SK-N-SH treated with all-trans-retinoic acid at 6 μM for 48 hours (cell line): ENCODE measurements around the gene KCNG2.

ENCODE experiments used
- ATAC-seq: fragments of 200-7000 bp; cut with Tn5 transposase; 3 replicates; pipeline ENCODE4 v1.9.1; 2020; ENCODE audit warnings: mild to moderate bottlenecking, moderate library complexity
- ARNTL ChIP-seq: fragments of 450-650 bp; formaldehyde crosslinking; IDR thresholded peaks from 2 replicates; pipeline ENCODE4 v1.5.0; 2020; ENCODE audit warnings: low read depth, mild to moderate bottlenecking, moderate library complexity, borderline replicate concordance
- CSDC2 ChIP-seq: fragments of 250-450 bp; sonication (Bioruptor Pico); IDR thresholded peaks from 2 replicates; pipeline ENCODE4 v1.5.0; 2020; ENCODE audit warnings: mild to moderate bottlenecking, moderate library complexity
- CSRNP3 ChIP-seq: fragments of 250-450 bp; sonication (Bioruptor Pico); IDR thresholded peaks from 2 replicates; pipeline ENCODE4 v1.5.1; 2021; ENCODE audit warnings: mild to moderate bottlenecking, moderate library complexity
- ESRRG ChIP-seq: fragments of 250-450 bp; sonication (Bioruptor Pico); IDR thresholded peaks from 2 replicates; pipeline ENCODE4 v1.6.1; 2021; ENCODE audit warnings: mild to moderate bottlenecking
- GLIS3 ChIP-seq: fragments of 250-450 bp; sonication (Bioruptor Pico); IDR thresholded peaks from 2 replicates; pipeline ENCODE4 v1.5.0; 2020; ENCODE audit warnings: mild to moderate bottlenecking, moderate library complexity
- ISL1 ChIP-seq: fragments of 250-450 bp; sonication (Bioruptor Pico); IDR thresholded peaks from 2 replicates; pipeline ENCODE4 v2.1.2; 2022; ENCODE audit warnings: mild to moderate bottlenecking, moderate library complexity
- OSR1 ChIP-seq: fragments of 250-450 bp; sonication (Bioruptor Pico); IDR thresholded peaks from 2 replicates; pipeline ENCODE4 v1.8.0; 2022; ENCODE audit warnings: moderate library complexity, mild to moderate bottlenecking, inconsistent platforms
- PATZ1 ChIP-seq: fragments of 250-450 bp; sonication (Bioruptor Pico); IDR thresholded peaks from 2 replicates; pipeline ENCODE4 v1.8.0; 2020; ENCODE audit warnings: mild to moderate bottlenecking, moderate library complexity, borderline replicate concordance
- POU6F1 ChIP-seq: fragments of 250-450 bp; sonication (Bioruptor Pico); IDR thresholded peaks from 2 replicates; pipeline ENCODE4 v1.8.0; 2021; ENCODE audit warnings: low read depth, mild to moderate bottlenecking, moderate library complexity, borderline replicate concordance
- PPARA ChIP-seq: fragments of 250-450 bp; sonication (Bioruptor Pico); IDR thresholded peaks from 2 replicates; pipeline ENCODE4 v1.5.0; 2020; ENCODE audit warnings: mild to moderate bottlenecking, borderline replicate concordance
- RARB ChIP-seq: fragments of 250-450 bp; sonication (Bioruptor Pico); IDR thresholded peaks from 2 replicates; pipeline ENCODE4 v1.8.0; 2021; ENCODE audit warnings: mild to moderate bottlenecking, moderate library complexity
- SNAI2 ChIP-seq: fragments of 250-450 bp; sonication (Bioruptor Pico); IDR thresholded peaks from 2 replicates; pipeline ENCODE4 v1.5.0; 2020; ENCODE audit warnings: mild to moderate bottlenecking, moderate library complexity
- TCF4 ChIP-seq: fragments of 250-450 bp; sonication (Bioruptor Pico); IDR thresholded peaks from 2 replicates; pipeline ENCODE4 v1.8.0; 2021; ENCODE audit warnings: mild to moderate bottlenecking, moderate library complexity, borderline replicate concordance
- TOX ChIP-seq: fragments of 250-450 bp; sonication (Bioruptor Pico); IDR thresholded peaks from 2 replicates; pipeline ENCODE4 v1.8.0; 2021; ENCODE audit warnings: mild to moderate bottlenecking, moderate library complexity, borderline replicate concordance
- ZC3H10 ChIP-seq: fragments of 250-450 bp; sonication (Bioruptor Pico); IDR thresholded peaks from 2 replicates; pipeline ENCODE4 v1.5.1; 2021; ENCODE audit warnings: mild to moderate bottlenecking, moderate library complexity
- ZFP3 ChIP-seq: fragments of 250-450 bp; sonication (Bioruptor Pico); IDR thresholded peaks from 2 replicates; pipeline ENCODE4 v1.5.0; 2020; ENCODE audit warnings: mild to moderate bottlenecking, moderate library complexity
- ZFP30 ChIP-seq: fragments of 450-650 bp; formaldehyde crosslinking; IDR thresholded peaks from 2 replicates; pipeline ENCODE4 v1.5.0; 2022; ENCODE audit warnings: mild to moderate bottlenecking, moderate library complexity
- ZNF565 ChIP-seq: fragments of 450-650 bp; formaldehyde crosslinking; conservative IDR thresholded peaks from 2 replicates; pipeline ENCODE4 v1.5.0; 2020; ENCODE audit warnings: low read depth, mild to moderate bottlenecking, moderate library complexity
- ZNF70 ChIP-seq: fragments of 450-650 bp; formaldehyde crosslinking; IDR thresholded peaks from 2 replicates; pipeline ENCODE4 v1.5.0; 2020; ENCODE audit warnings: mild to moderate bottlenecking, moderate library complexity
- ZNF8 ChIP-seq: fragments of 450-650 bp; formaldehyde crosslinking; IDR thresholded peaks from 2 replicates; pipeline ENCODE4 v1.5.0; 2020; ENCODE audit warnings: mild to moderate bottlenecking, moderate library complexity
- TF ChIP-seq, protein P1 (sequence below): fragments of 250-450 bp; sonication (Bioruptor Pico); IDR thresholded peaks from 2 replicates; pipeline ENCODE4 v1.5.1; 2020; ENCODE audit warnings: low read depth, mild to moderate bottlenecking, moderate library complexity
- TF ChIP-seq, protein P2 (sequence below): fragments of 250-450 bp; sonication (Bioruptor Pico); IDR thresholded peaks from 2 replicates; pipeline ENCODE4 v1.5.0; 2020; ENCODE audit warnings: mild to moderate bottlenecking, moderate library complexity

KCNG2 gene

GRCh38 chr18:79936641-79937040 lies 138.9 kb downstream of the KCNG2 start (continued):
- TF ChIP-seq PATZ1 (CRISPR knock-in tag) (no peak), OSR1 (no peak), ISL1 (CRISPR knock-in tag) (no peak), TOX (CRISPR knock-in tag) (no peak)
- TF ChIP-seq, all 23 proteins: peak for 0

GRCh38 chr18:79937103-79937860 lies 139.5 kb downstream of the KCNG2 start:
- no peak for TF ChIP-seq ARNTL (CRISPR knock-in tag)
- TF ChIP-seq ZFP3: no peak
- no peak for TF ChIP-seq ZNF70 (CRISPR knock-in tag)
- TF ChIP-seq, protein P1, sequence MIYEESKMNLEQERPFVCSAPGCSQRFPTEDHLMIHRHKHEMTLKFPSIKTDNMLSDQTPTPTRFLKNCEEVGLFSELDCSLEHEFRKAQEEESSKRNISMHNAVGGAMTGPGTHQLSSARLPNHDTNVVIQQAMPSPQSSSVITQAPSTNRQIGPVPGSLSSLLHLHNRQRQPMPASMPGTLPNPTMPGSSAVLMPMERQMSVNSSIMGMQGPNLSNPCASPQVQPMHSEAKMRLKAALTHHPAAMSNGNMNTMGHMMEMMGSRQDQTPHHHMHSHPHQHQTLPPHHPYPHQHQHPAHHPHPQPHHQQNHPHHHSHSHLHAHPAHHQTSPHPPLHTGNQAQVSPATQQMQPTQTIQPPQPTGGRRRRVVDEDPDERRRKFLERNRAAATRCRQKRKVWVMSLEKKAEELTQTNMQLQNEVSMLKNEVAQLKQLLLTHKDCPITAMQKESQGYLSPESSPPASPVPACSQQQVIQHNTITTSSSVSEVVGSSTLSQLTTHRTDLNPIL (CRISPR knock-in tag): no peak
- no peak for TF ChIP-seq PPARA (CRISPR knock-in tag)
- no peak for TF ChIP-seq OSR1
- no peak for TF ChIP-seq SNAI2
- no peak for TF ChIP-seq RARB (CRISPR knock-in tag)
- TF ChIP-seq CSDC2: no peak
- TF ChIP-seq, protein P2, sequence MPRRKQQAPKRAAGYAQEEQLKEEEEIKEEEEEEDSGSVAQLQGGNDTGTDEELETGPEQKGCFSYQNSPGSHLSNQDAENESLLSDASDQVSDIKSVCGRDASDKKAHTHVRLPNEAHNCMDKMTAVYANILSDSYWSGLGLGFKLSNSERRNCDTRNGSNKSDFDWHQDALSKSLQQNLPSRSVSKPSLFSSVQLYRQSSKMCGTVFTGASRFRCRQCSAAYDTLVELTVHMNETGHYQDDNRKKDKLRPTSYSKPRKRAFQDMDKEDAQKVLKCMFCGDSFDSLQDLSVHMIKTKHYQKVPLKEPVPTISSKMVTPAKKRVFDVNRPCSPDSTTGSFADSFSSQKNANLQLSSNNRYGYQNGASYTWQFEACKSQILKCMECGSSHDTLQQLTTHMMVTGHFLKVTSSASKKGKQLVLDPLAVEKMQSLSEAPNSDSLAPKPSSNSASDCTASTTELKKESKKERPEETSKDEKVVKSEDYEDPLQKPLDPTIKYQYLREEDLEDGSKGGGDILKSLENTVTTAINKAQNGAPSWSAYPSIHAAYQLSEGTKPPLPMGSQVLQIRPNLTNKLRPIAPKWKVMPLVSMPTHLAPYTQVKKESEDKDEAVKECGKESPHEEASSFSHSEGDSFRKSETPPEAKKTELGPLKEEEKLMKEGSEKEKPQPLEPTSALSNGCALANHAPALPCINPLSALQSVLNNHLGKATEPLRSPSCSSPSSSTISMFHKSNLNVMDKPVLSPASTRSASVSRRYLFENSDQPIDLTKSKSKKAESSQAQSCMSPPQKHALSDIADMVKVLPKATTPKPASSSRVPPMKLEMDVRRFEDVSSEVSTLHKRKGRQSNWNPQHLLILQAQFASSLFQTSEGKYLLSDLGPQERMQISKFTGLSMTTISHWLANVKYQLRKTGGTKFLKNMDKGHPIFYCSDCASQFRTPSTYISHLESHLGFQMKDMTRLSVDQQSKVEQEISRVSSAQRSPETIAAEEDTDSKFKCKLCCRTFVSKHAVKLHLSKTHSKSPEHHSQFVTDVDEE (CRISPR knock-in tag): no peak
- no peak for TF ChIP-seq ZC3H10 (CRISPR knock-in tag)
- TF ChIP-seq ISL1 (CRISPR knock-in tag): no peak
- TF ChIP-seq GLIS3: no peak
- no peak for TF ChIP-seq ZNF565 (CRISPR knock-in tag)
- TF ChIP-seq ZNF8: no peak
- TF ChIP-seq TCF4 (CRISPR knock-in tag): no peak
- no peak for TF ChIP-seq PATZ1 (CRISPR knock-in tag)
- no peak for TF ChIP-seq ZFP30
- ATAC-seq: no peak

GRCh38 chr18:79938196-79938595 lies 140.5 kb downstream of the KCNG2 start:
- no peak for TF ChIP-seq ARNTL (CRISPR knock-in tag)
- no peak for ATAC-seq

DNA sequence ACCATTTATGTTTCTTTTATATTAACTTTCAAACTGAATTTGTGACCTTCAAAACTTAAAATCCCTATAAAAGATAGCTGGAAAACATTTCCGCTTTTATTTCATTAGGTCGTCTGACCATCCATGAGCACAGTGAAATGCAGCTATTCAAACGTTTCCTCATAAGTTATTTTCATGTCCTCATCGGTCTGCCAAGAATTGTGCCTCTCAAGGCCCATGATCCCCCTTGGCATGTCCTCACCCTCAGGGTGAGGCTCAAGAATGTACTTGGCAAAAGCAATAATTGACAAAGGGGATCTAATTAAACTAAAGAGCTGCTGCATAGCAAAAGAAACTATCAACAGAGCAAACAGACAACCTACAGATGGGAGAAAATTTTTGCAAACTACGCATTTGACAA lies 141.4 kb downstream of the KCNG2 start:
- no peak for ATAC-seq
- TF ChIP-seq, protein P2 (CRISPR knock-in tag): no peak
- TF ChIP-seq POU6F1 (CRISPR knock-in tag) (no peak), ZFP30 (no peak), RARB (CRISPR knock-in tag) (no peak), ESRRG (no peak), CSRNP3 (CRISPR knock-in tag) (no peak), PPARA (CRISPR knock-in tag) (no peak)
